MG63 (cell line): ENCODE data around the gene EVX2. TPM values are rescaled to one million over a fixed set of nuclear protein-coding genes. Genes with fewer than 3 reads are reported as not detected.

Source experiments
- DNase-seq: peaks from one replicate; pipeline ENCODE4 v3.0.0-alpha.2; 2020
- H3K27me3 ChIP-seq: fragments of 250-450 bp; sonication (Bioruptor Pico); 2 replicates; pipeline ENCODE4 v1.5.1; 2020; ENCODE audit warnings: mild to moderate bottlenecking, moderate library complexity
- H3K36me3 ChIP-seq: fragments of 250-450 bp; sonication (Bioruptor Pico); 2 replicates; pipeline ENCODE4 v1.5.1; 2020; ENCODE audit warnings: mild to moderate bottlenecking, moderate library complexity
- H3K4me3 ChIP-seq: fragments of 250-450 bp; sonication (Bioruptor Pico); 2 replicates; pipeline ENCODE4 v1.5.1; 2020; ENCODE audit warnings: mild to moderate bottlenecking, moderate library complexity
- H3K9me3 ChIP-seq: fragments of 250-450 bp; sonication (Bioruptor Pico); 2 replicates; pipeline ENCODE4 v1.5.1; 2020; ENCODE audit warnings: mild to moderate bottlenecking, moderate library complexity
- total RNA-seq: library from RNA; depleted of rRNA; stranded (reverse); fragments of >200 nt; shearing (Covaris generic); gene quantifications from 2 replicates; pipeline ENCODE4 v1.2.3, GENCODE V29; 2014; ENCODE audit warnings: low replicate concordance

Gene EVX2
- total RNA-seq, 1 experiment from 2014 or later, result not detected

DNA sequence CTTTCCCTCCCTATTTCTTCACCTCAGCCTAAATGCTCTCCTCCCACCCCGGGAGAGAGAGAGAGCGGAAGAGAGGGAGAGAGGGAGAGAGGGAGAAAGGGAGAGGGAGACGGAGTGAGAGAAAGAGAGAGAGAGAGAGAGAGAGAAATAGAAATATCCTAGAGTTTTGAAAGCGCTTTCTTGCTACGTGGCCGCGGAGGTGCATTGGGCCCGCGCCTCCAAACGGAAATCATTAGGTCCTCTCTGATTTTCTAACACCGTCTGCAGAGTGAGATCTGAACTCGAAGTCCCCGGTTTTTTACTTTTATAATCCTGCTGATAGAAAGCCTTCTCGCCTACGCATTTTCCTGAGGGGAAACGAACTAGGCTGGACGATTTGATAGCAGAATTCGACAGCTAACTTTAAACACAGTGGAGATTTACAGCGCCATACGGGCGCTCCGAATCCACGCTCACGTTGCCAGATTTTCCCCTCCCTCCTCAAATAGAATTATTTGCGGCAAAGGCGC lies 903 bp upstream of the EVX2 start:
- Histone ChIP-seq H3K4me3 (no peak overlapping the region), H3K9me3 (peaks cover 11% of the 10 kb centered on the region), H3K36me3 (no peaks in the 10 kb centered on the region), H3K27me3 (peaks cover 66% of the 10 kb centered on the region)
- no peak for DNase-seq

DNA sequence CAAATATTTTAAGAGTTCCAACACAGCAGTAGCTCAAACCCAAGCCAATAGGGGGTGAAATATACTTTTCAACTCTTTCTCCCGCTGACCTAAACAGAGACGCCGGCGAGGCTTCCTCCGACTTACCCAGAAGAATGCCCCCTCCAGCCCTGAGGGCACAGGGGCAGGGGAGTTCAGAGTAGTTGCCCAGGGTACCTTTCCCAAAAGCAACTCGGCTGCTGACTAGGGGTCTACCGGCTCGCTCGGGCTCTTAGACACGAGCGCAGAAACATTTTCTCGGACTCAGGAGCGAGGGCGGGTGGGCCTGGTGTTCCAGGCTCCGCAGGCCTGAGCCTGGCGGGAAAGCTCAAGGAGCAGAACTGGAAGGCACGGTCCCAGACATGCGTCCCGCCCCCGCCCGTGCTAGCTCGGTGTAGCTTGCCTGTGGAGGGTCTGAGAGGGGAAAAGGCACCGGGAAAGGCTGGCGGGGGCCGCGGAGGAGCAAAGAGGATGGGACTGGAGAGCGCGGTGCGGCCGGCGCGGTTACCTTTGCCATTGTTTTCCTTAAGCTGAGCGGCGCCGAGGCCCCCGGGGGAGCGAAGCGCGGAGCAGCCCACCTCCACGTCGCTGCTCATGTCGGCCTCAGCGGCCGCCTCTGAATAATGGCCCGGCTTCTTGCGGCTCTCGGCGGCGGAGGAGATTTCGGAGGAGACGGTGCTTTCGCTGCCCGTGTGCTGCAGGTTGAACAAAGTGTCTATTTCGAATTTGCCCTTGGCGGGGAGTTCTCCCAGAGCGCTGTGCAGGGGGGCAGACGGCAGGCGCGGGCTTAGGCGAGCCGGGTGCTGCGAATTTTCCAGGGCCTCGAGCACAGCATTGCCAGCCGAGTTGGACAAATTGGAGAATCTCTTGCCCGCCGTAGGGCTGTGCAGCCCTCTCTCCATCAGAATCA lies 674 bp downstream of the EVX2 start:
- peaks cover 74% of the 10 kb centered on the region for H3K27me3 ChIP-seq
- no peak for DNase-seq

DNA sequence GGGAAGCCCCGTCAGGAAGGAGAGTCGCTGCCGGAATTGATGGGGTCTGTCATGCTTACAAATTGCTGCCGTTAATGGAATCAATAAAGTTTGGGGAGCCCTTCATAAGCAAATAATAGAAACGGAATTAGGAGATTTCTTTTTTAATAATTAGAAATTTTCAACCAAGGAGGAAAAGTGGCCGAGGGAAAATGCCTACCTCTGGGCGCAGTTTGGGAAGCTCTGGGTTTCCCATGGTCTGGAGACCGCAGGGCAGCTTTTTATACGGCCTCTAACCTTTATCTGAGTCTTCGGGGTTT lies 1.3 kb downstream of the EVX2 start:
- no peaks in the 10 kb centered on the region for H3K36me3 ChIP-seq
- H3K4me3 ChIP-seq, result no peak overlapping the region
- peaks cover 80% of the 10 kb centered on the region for H3K27me3 ChIP-seq
- peaks cover 11% of the 10 kb centered on the region for H3K9me3 ChIP-seq
- DNase-seq, result no peak

More for the DNA sequence above, 674 bp downstream of the EVX2 start:
- Histone ChIP-seq H3K36me3 (no peaks in the 10 kb centered on the region), H3K4me3 (no peak overlapping the region), H3K9me3 (peaks cover 11% of the 10 kb centered on the region)

DNA sequence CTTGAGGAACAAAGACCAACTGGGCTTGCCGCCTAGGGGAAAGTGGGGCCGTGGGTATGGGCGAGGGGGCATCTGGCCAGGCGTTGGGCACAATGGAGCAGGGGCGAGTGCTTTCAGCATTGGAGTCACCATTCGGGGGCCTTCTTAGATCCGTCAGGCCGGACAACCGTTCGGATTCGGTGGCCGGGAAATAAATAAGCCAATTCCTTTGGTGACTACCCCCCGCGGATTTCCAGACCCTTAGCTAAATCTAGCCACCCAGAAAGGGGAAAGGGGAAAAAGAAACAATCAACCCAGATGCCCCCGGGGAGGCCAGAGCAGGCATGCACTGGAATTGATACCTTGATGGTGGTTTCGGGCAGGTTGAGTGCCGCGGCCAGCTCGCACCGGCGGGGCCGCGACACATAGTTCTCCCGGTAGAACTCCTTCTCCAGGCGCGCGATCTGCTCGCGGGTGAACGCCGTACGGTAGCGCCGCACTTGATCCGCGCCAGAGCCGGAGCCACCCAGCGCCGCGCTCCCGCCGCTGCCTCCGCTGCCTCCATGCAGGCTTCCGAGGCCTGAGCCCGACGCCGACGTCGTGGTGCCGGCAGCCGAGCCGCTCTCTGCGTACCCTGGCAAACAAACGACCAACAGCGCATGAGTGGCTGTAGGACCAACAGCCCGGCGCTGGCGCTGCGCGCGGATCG lies 1.8 kb downstream of the EVX2 start:
- no peak overlapping the region for H3K4me3 ChIP-seq
- DNase-seq, result no peak
- no peaks in the 10 kb centered on the region for H3K36me3 ChIP-seq
- H3K9me3 ChIP-seq, result peaks cover 11% of the 10 kb centered on the region
- H3K27me3 ChIP-seq, result peaks cover 85% of the 10 kb centered on the region

DNA sequence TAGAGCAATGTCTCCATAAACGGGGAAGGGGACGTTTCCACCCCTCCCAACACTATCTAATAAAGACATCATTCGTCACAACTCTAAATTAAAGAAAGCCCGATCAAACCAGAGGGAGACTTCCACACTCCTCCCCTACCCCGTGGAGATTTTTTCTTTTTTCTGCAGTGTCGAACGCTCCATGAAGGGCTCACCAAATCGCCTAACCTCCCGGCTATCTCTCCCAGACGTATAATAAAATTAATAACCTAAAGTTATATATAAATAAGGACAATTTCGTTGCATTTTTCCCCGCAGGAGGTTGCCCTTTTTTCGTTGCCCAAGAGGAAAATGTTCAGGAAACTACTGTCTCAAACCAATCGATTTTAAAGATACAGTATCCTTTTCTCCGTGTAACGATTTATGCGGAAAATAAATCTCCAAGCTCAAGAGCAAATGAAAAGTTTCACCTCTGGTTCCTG lies 2.4 kb downstream of the EVX2 start:
- Histone ChIP-seq H3K36me3 (no peaks in the 10 kb centered on the region), H3K27me3 (peaks cover 89% of the 10 kb centered on the region), H3K4me3 (no peak overlapping the region), H3K9me3 (peaks cover 11% of the 10 kb centered on the region)
- DNase-seq, result no peak

DNA sequence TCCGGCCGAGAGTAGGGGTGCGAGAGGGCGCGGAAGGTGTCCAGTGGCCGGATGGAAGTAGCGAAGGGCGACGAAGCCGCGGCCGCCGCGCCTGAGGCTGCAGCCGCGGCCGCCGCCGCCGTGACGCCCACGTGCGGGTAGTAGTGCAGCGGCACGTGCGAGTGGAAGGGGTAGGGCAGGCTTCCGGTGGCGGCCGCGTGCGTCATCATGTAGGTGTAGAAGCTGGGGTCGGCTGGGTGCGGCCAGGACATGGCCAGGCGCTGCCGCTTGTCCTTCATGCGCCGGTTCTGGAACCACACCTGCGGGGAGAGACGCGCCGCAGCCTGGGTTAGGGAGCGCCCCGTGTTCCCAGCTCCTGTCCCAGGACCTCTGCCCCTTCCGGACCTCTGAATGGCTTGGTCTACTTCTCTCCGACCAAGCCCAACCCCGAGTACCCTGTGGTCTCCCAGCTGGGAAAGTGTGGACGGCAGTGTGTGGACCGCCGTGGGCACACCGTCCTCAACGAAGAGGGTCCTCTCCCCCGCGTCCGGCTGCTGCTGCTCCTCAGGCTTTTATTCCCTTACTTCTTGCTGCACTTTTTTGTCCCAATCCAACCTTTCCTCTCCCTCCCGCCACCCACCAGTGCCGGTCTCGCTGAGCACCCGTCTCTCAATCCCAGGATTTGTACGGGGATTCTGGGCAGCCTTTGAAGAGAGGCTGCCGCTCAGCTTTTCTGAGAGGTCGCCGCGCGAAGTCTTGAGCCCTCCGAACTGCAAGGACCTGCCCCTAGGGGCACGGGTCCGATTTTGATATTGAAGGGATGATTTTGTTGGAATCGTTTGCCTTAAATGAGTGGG lies 3.0 kb downstream of the EVX2 start:
- peaks cover 83% of the 10 kb centered on the region for H3K27me3 ChIP-seq
- no peaks in the 10 kb centered on the region for H3K36me3 ChIP-seq
- DNase-seq, result peak; percentile 75
- peak overlapping the region; percentile 40 for H3K4me3 ChIP-seq
- H3K9me3 ChIP-seq, result peaks cover 11% of the 10 kb centered on the region

DNA sequence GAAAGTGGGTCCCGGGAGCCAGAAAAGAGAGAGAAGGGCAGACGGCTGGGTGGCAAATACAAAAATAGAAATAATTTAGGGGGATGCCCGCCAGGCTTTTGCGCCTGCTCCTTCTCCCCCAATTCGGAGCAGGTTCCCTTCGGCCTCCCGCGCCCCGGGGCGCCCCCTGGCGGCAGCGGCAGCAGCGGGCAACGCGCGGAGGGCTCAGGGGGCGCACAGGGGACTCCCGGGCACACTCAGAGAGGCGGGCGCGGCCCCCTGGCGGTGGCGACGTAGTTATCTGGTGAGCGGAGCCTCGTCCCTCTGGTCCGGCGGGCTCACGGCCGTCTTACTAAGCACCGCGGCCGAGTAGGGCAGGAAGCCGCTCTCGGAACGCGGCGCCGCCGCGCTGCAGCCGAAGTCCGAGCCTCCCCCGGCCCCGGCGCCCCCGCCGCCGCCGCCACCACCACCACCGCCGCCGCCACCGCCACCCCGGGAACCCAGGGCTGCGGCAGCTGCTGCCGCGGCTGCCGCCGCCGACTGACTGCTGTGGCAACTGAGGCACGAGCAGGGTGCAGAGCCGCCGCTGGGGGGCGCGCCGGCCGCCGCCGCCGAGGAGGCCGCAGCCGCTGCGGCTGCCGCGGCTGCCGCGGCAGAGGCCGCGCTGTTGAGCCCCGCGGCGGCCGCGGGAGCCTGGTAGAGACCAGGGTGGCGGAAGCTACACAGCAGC lies 3.8 kb downstream of the EVX2 start:
- H3K4me3 ChIP-seq, result peak overlapping the region; percentile 40
- peaks cover 11% of the 10 kb centered on the region for H3K9me3 ChIP-seq
- peaks cover 76% of the 10 kb centered on the region for H3K27me3 ChIP-seq
- DNase-seq, result peak; percentile 80
- no peaks in the 10 kb centered on the region for H3K36me3 ChIP-seq

DNA sequence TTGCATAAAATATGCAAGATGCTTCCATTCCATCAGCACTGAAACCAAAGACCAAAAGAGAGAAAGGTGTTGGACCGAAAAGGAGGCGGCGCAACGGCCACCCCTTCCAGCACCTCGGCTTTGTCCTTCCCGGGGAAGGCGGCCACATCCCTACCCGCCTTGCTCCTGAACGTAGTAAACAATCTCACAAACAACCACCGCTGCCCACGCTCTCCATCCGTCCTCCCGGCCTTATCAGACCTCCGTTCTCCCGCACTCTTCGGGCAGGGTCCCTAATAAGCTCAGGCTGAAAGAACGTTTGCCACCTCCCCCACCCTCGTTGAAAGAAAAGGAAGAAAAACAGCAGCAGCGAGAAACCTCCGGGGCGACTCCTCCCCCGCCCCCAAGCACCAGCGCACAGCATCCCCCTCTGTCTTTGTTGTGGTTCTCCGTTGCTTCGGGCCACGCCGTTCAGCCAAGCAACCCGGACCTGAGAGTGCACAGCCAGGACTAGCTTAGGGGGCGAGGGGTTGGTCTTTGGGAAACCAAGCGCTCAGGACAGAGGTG lies 4.4 kb downstream of the EVX2 start:
- DNase-seq, result no peak
- H3K9me3 ChIP-seq, result peaks cover 11% of the 10 kb centered on the region
- H3K4me3 ChIP-seq, result peak overlapping the region; percentile 40
- H3K36me3 ChIP-seq, result no peaks in the 10 kb centered on the region
- peaks cover 69% of the 10 kb centered on the region for H3K27me3 ChIP-seq

DNA sequence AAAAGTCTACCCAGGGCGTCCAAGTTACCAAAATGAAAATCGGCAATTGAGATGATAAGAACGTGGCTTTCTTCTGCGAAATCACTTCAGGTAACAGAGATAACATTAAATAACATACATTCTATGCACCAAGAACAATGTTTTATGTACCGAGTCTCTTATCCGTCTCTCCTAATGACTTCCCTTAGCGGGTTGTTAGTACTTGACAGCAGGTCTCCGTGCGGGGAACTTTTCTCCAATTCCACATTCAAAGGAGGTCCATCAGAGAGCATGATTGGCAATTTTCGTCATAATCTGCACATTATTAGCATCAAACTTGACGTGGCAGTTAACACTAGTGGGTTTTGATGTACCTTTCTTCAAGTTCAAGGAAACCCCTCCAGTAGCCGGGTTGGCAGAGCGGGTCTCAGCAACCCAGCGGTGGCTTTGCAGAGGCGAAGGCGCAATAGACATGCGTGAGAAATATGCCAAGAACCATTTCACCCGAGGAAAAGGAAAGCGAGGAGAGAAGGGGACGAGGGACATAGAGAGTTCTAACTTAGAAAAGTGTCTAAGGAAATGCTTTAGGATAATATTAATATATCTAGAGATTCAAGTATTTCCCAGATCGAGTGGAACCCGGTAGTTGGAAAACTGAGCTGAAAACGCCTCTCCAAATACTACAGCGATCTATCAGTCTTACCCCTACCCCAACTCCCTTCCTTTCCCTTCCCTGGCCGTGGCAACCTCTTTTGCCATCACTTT lies 5.0 kb downstream of the EVX2 start:
- peaks cover 65% of the 10 kb centered on the region for H3K27me3 ChIP-seq
- no peak for DNase-seq

DNA sequence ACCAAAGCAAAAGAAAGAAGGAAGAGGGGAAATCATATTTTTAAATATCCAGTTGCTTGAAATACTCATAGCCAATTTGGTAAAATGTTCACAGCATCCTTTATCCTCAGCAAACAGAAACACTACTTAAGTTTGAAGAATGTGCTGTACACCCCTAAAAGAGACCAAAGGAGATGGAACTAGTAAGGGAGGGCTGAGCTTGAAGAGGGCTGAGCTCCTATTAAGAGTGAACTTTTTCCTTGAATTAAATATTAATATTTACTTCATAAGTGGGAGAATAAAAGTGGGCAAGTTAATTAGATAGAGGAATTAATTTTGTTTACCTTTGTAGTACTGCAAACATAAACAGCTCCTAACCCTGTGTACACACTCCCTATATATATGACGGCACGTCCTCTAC lies 7.0 kb downstream of the EVX2 start:
- H3K27me3 ChIP-seq, result peaks cover 46% of the 10 kb centered on the region
- DNase-seq, result no peak
- no peak overlapping the region for H3K4me3 ChIP-seq
- H3K9me3 ChIP-seq, result peaks cover 9% of the 10 kb centered on the region
- no peaks in the 10 kb centered on the region for H3K36me3 ChIP-seq

More for the DNA sequence above, 5.0 kb downstream of the EVX2 start:
- peak overlapping the region; percentile 40 for H3K4me3 ChIP-seq
- H3K9me3 ChIP-seq, result peaks cover 11% of the 10 kb centered on the region
- no peaks in the 10 kb centered on the region for H3K36me3 ChIP-seq

DNA sequence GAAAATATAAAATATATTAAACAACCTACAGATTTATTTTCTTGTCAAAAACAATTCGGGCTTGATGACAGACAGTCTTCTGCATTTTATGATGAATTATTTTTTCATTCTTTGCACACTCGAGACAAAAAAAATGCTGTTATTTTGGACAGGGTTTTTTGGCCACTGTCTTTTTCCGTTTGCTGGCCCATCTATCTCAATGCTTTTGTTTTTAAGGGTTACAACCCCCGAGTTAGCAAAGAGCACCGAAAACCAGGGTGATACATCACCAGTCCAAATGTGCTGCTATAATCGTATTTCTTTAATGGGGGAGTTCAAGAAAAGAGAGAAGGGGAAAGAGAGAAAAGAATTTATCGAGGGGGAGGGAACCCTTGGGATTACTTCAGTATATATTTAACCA lies 7.7 kb downstream of the EVX2 start:
- Histone ChIP-seq H3K9me3 (peaks cover 3% of the 10 kb centered on the region; the same call in 1 of the 2 replicates), H3K27me3 (peaks cover 38% of the 10 kb centered on the region), H3K36me3 (no peaks in the 10 kb centered on the region), H3K4me3 (no peak overlapping the region)
- no peak for DNase-seq

DNA sequence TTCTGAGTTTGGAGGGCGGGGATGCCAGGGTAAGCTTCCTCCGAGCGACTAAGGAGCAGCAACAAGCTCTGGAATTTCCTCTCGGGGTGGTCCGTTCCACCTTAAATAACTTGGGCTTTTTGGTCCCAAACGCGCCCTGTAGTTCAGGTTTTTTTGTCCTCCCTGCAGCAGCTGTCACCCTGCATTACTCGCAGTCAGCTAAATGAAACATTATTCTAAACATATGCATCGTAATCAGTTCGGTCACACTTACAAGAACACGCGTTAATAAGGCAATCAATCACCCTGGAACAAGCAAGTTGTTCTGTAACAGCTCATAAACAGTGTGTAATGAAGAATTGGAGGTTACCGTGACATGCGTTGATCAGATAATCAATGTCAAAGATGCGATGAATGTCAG lies 8.3 kb downstream of the EVX2 start:
- Histone ChIP-seq H3K9me3 (no peaks in the 10 kb centered on the region), H3K4me3 (no peak overlapping the region), H3K27me3 (peaks cover 33% of the 10 kb centered on the region), H3K36me3 (no peaks in the 10 kb centered on the region)
- no peak for DNase-seq

DNA sequence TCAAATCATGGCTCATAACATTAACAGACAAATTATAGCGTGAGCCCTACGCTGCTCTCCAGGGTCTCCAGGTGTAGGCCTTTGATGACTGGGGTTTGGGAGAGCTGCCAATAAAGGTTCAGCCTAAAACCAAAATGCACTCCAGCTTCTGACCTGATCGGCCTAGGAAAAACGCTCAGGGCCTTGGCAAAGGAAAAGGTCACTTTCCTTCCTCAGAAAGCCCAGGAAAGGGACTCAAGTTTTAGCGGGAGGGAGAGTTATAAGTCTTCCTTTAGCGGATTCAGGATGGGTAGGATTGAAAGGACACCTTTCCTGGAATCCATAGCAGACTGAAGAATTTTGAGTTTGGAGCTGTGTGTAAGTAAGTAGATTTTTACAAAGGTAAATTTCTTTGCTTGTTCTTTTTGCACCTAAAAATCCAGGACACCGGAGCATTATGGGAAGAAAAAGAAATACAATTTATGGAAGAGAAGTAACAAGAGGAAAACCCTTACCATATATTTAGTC lies 8.8 kb downstream of the EVX2 start:
- no peak for DNase-seq
- Histone ChIP-seq H3K9me3 (no peaks in the 10 kb centered on the region), H3K27me3 (peaks cover 33% of the 10 kb centered on the region), H3K36me3 (no peaks in the 10 kb centered on the region), H3K4me3 (no peak overlapping the region)

DNA sequence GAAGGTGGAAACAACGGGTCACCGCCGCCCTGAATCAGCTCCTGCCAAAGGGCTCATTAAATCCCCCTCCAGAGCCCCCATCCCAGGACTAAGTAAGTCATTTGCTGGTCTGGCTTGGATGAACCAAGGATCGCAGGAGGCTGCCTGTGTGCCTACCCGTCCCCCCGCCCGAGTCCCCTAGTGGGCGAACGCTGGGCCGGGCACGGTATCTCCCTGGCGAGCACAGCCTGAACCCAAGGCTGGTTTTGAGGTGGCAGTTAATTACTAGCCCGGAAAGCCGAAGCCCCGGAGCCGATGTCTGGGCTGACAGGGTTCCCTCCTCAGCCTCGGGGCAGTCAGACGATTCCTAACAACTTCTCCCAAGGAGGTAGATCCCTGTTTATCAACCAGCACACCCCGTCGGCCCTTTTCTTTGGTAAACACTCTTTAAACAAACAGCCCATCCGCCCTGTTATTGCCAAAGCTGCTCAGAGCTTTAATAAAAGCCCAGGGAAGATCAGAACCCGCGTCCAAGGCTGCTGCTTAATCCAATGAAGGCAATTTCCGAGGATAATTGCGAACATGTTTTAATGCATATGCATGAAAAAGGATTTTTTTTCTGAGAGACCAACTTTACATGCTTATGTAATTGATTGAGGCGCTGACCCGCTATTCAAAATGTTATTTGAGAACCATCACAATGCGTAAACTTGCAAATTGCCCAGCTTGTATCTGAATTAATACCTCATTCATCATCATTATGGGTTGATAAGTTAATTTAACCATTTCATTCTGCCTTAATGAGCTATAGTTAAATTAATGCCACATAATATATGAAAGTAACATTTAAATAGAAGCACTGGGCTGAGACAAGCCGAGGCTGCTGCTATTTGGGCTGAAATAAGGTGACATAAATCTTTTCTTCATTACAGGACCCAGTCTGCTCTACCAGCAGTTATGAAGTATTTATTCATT lies 10.5 kb downstream of the EVX2 start:
- Histone ChIP-seq H3K27me3 (peaks cover 19% of the 10 kb centered on the region), H3K4me3 (no peak overlapping the region), H3K36me3 (no peaks in the 10 kb centered on the region), H3K9me3 (no peaks in the 10 kb centered on the region)
- no peak for DNase-seq
